GM23338 (cell line): ENCODE results near the gene MATN1. TPM values are rescaled to one million over a fixed set of nuclear protein-coding genes. Genes with fewer than 3 reads are reported as not detected.

ENCODE experiments used
- ATAC-seq: fragments of 200-7000 bp; cut with Tn5 transposase; 3 replicates; pipeline ENCODE4 v1.9.1; 2020
- DNase-seq: peaks from one replicate; pipeline ENCODE4 v3.0.0-alpha.2; 2015; ENCODE audit warnings: low spot score
- H2AFZ ChIP-seq: fragments of 200-600 bp; sonication (generic); 2 replicates; pipeline ENCODE4 v1.8.0; 2016; ENCODE audit warnings: antibody characterized with exemption, mild to moderate bottlenecking, moderate library complexity
- H3F3A ChIP-seq: fragments of 200-600 bp; sonication (generic); replicated peaks from 2 replicates; pipeline ENCODE4 v1.8.0; 2017; ENCODE audit warnings: antibody characterized with exemption, mixed run types, low read depth
- H3K27ac ChIP-seq: fragments of 200-600 bp; sonication (generic); 2 replicates; pipeline ENCODE4 v1.6.1; 2016; ENCODE audit warnings: low read depth
- H3K27me3 ChIP-seq: fragments of 200-600 bp; sonication (generic); 2 replicates; pipeline ENCODE4 v1.8.0; 2016; ENCODE audit warnings: mild to moderate bottlenecking, mixed run types, moderate library complexity; ENCODE audit not compliant: insufficient read depth
- H3K36me3 ChIP-seq: fragments of 200-600 bp; sonication (generic); 2 replicates; pipeline ENCODE4 v1.8.0; 2016; ENCODE audit warnings: mild to moderate bottlenecking; ENCODE audit not compliant: insufficient read depth
- H3K4me1 ChIP-seq: fragments of 200-600 bp; sonication (generic); 2 replicates; pipeline ENCODE4 v1.8.0; 2016; ENCODE audit warnings: mild to moderate bottlenecking, moderate library complexity; ENCODE audit not compliant: insufficient read depth
- H3K4me2 ChIP-seq: fragments of 200-600 bp; sonication (generic); 2 replicates; pipeline ENCODE4 v1.7.1; 2017; ENCODE audit warnings: mixed run types
- H3K4me3 ChIP-seq: fragments of 200-600 bp; sonication (generic); 2 replicates; pipeline ENCODE4 v1.6.1; 2016; ENCODE audit warnings: mixed run types
- H3K79me2 ChIP-seq: fragments of 200-600 bp; sonication (generic); replicated peaks from 2 replicates; pipeline ENCODE4 v1.8.0; 2017; ENCODE audit warnings: mild to moderate bottlenecking; ENCODE audit not compliant: insufficient read depth
- H3K9me2 ChIP-seq: fragments of 200-600 bp; sonication (generic); 2 replicates; pipeline ENCODE4 v1.8.0; 2017; ENCODE audit not compliant: insufficient read depth
- H4K20me1 ChIP-seq: fragments of 200-600 bp; sonication (generic); replicated peaks from 2 replicates; pipeline ENCODE4 v1.8.0; 2017; ENCODE audit warnings: mild to moderate bottlenecking; ENCODE audit not compliant: insufficient read depth
- H3K27ac Mint-ChIP-seq: 2 replicates; pipeline ENCODE4 v1.8.0; 2020; ENCODE audit warnings: inconsistent platforms, mild to moderate bottlenecking, moderate library complexity, mixed read lengths
- H3K27me3 Mint-ChIP-seq: 3 replicates; pipeline ENCODE4 v1.8.0; 2022; ENCODE audit warnings: low read depth, mild to moderate bottlenecking, moderate library complexity, mixed read lengths, inconsistent platforms; ENCODE audit not compliant: insufficient read depth, poor library complexity
- H3K36me3 Mint-ChIP-seq: 3 replicates; pipeline ENCODE4 v1.8.0; 2021; ENCODE audit warnings: low read depth, mild to moderate bottlenecking, inconsistent platforms, moderate library complexity, mixed read lengths
- H3K4me1 Mint-ChIP-seq: 3 replicates; pipeline ENCODE4 v1.8.0; 2020; ENCODE audit warnings: mild to moderate bottlenecking, inconsistent platforms, mixed read lengths
- H3K4me3 Mint-ChIP-seq: 3 replicates; pipeline ENCODE4 v1.8.0; 2021; ENCODE audit warnings: moderate library complexity, mild to moderate bottlenecking, inconsistent platforms, mixed read lengths
- H3K9me3 Mint-ChIP-seq: 3 replicates; pipeline ENCODE4 v1.8.0; 2020; ENCODE audit warnings: moderate library complexity, mild to moderate bottlenecking, inconsistent platforms, mixed read lengths
- CREB1 ChIP-seq: fragments of 250-450 bp; sonication (Bioruptor Pico); IDR thresholded peaks from 2 replicates; pipeline ENCODE4 v1.5.0; 2020; ENCODE audit warnings: low read depth, mild to moderate bottlenecking, moderate library complexity
- EZH2 ChIP-seq: fragments of 200-600 bp; sonication (generic); IDR thresholded peaks from one replicate; pipeline ENCODE4 v1.8.0; 2017; ENCODE audit warnings: antibody characterized with exemption, mild to moderate bottlenecking, low read depth; ENCODE audit not compliant: unreplicated experiment
- EZH2phosphoT487 ChIP-seq: fragments of 200-600 bp; sonication (generic); IDR thresholded peaks from one replicate; pipeline ENCODE4 v1.8.1; 2018; ENCODE audit warnings: antibody characterized with exemption; ENCODE audit not compliant: unreplicated experiment
- JUNB ChIP-seq: IDR thresholded peaks from one replicate; pipeline ENCODE4 v1.6.1; 2016; ENCODE audit warnings: antibody characterized with exemption; ENCODE audit not compliant: unreplicated experiment
- NANOG ChIP-seq: IDR thresholded peaks from 2 replicates; pipeline ENCODE4 v1.6.1; 2016; ENCODE audit warnings: antibody characterized with exemption, borderline replicate concordance
- POLR2AphosphoS5 ChIP-seq: IDR thresholded peaks from 2 replicates; pipeline ENCODE4 v1.6.1; 2016; ENCODE audit warnings: antibody characterized with exemption, low read depth
- STAT1 ChIP-seq: IDR thresholded peaks from one replicate; pipeline ENCODE4 v1.6.1; 2016; ENCODE audit warnings: antibody characterized with exemption; ENCODE audit not compliant: unreplicated experiment
- ZNF114 ChIP-seq: fragments of 250-450 bp; sonication (Bioruptor Pico); IDR thresholded peaks from 2 replicates; pipeline ENCODE4 v1.5.0; 2020; ENCODE audit warnings: mild to moderate bottlenecking, moderate library complexity
- ZNF331 ChIP-seq: fragments of 250-450 bp; sonication (Bioruptor Pico); IDR thresholded peaks from 2 replicates; pipeline ENCODE4 v1.5.0; 2020; ENCODE audit warnings: low read depth, mild to moderate bottlenecking, moderate library complexity
- polyA plus RNA-seq: library from polyadenylated mRNA; unstranded; fragments of >200 nt; fragmentation: Nextera tagmentation; extraction: Ambion mirVana; gene quantifications from 2 replicates; pipeline ENCODE4 v1.2.1, GENCODE V29; 2016
- total RNA-seq: library from RNA; depleted of rRNA; stranded (reverse); fragments of >200 nt; shearing (Covaris generic); gene quantifications from 2 replicates; pipeline ENCODE4 v1.2.3, GENCODE V29; 2014
- TF ChIP-seq, protein P1 (sequence below): IDR thresholded peaks from 2 replicates; pipeline ENCODE4 v1.6.1; 2016; ENCODE audit warnings: antibody characterized with exemption
- TF ChIP-seq, protein P2 (sequence below), 2 experiments: fragments of 200-600 bp in 1 of 2; sonication (generic) in 1 of 2; conservative IDR thresholded peaks; 2 replicates each; pipeline versions ENCODE4 v1.5.1 to v1.6.1; 2016 to 2017; ENCODE audit warnings: antibody characterized with exemption in 2 of 2, low read depth in 2 of 2, mild to moderate bottlenecking in 2 of 2, moderate library complexity in 1 of 2
- TF ChIP-seq, protein P3 (sequence below): fragments of 250-450 bp; sonication (Bioruptor Pico); IDR thresholded peaks from 2 replicates; pipeline ENCODE4 v1.5.0; 2020; ENCODE audit warnings: mild to moderate bottlenecking, moderate library complexity
- TF ChIP-seq, protein P4 (sequence below): IDR thresholded peaks from one replicate; pipeline ENCODE4 v1.6.1; 2018; ENCODE audit warnings: antibody characterized with exemption; ENCODE audit not compliant: unreplicated experiment

MATN1 gene
- total and polyA plus RNA-seq, 2 experiments from 2014 or later = 0.08 to 0.31 TPM

DNA sequence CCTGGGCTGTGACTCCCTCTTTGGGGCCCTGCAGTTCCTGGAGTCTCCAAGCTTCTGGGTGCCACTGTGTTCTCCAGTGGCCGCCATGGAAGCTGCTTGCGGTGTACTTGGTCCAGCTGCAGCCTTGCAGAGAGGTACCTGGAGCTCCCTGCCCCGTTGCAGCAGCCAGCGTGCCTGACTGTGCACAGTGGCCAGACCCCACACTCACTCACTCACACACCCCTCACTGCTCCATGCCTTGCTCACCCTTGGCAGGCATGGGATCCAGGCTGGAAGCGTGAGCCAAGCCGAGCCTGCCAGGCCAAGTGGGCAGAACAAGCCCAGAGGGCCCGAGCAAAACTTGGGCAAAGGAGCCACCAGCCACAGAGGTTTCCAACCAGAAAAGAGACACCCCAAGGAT is 43.0 kb downstream of the MATN1 start:
- Histone ChIP-seq H3F3A (no peaks in the 10 kb centered on the region; the same call in 1 of the 2 replicates), H3K79me2 (no peaks in the 10 kb centered on the region), H3K36me3 (no peaks in the 10 kb centered on the region), H2AFZ (no peak overlapping the region), H3K27me3 (peaks cover 5% of the 10 kb centered on the region; the same call in 1 of the 2 replicates), H4K20me1 (no peaks in the 10 kb centered on the region), H3K27ac (no peak overlapping the region), H3K4me3 (no peak overlapping the region), H3K4me2 (no peak overlapping the region), H3K4me1 (peaks cover 7% of the 10 kb centered on the region; the same call in 1 of the 2 replicates), H3K9me2 (no peaks in the 10 kb centered on the region)
- H3K4me1 Mint-ChIP-seq = 0 out of 3 replicates have a peak, but pooled peaks cover 2% of the 10 kb centered on the region
- peaks cover 15% of the 10 kb centered on the region for H3K27me3 Mint-ChIP-seq
- H3K9me3 Mint-ChIP-seq = peaks cover 33% of the 10 kb centered on the region
- peaks cover 9% of the 10 kb centered on the region; the same call in 1 of the 3 replicates for H3K36me3 Mint-ChIP-seq
- H3K27ac Mint-ChIP-seq = no peak overlapping the region
- ATAC-seq (no peak), DNase-seq (no peak)
- H3K4me3 Mint-ChIP-seq = no peak overlapping the region
- TF ChIP-seq STAT1 (no peak), JUNB (no peak), EZH2phosphoT487 (no peak), CREB1 (CRISPR knock-in tag) (no peak), ZNF114 (CRISPR knock-in tag) (no peak), EZH2 (no peak), NANOG (no peak), ZNF331 (CRISPR knock-in tag) (no peak), POLR2AphosphoS5 (no peak)
- TF ChIP-seq, protein P1, sequence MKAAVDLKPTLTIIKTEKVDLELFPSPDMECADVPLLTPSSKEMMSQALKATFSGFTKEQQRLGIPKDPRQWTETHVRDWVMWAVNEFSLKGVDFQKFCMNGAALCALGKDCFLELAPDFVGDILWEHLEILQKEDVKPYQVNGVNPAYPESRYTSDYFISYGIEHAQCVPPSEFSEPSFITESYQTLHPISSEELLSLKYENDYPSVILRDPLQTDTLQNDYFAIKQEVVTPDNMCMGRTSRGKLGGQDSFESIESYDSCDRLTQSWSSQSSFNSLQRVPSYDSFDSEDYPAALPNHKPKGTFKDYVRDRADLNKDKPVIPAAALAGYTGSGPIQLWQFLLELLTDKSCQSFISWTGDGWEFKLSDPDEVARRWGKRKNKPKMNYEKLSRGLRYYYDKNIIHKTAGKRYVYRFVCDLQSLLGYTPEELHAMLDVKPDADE = no peak
- TF ChIP-seq, protein P2, sequence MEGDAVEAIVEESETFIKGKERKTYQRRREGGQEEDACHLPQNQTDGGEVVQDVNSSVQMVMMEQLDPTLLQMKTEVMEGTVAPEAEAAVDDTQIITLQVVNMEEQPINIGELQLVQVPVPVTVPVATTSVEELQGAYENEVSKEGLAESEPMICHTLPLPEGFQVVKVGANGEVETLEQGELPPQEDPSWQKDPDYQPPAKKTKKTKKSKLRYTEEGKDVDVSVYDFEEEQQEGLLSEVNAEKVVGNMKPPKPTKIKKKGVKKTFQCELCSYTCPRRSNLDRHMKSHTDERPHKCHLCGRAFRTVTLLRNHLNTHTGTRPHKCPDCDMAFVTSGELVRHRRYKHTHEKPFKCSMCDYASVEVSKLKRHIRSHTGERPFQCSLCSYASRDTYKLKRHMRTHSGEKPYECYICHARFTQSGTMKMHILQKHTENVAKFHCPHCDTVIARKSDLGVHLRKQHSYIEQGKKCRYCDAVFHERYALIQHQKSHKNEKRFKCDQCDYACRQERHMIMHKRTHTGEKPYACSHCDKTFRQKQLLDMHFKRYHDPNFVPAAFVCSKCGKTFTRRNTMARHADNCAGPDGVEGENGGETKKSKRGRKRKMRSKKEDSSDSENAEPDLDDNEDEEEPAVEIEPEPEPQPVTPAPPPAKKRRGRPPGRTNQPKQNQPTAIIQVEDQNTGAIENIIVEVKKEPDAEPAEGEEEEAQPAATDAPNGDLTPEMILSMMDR (conservative IDR thresholded peaks at IDR 0.05; ENCODE audit: low read depth in 2 of 2) = no peak
- TF ChIP-seq, protein P3, sequence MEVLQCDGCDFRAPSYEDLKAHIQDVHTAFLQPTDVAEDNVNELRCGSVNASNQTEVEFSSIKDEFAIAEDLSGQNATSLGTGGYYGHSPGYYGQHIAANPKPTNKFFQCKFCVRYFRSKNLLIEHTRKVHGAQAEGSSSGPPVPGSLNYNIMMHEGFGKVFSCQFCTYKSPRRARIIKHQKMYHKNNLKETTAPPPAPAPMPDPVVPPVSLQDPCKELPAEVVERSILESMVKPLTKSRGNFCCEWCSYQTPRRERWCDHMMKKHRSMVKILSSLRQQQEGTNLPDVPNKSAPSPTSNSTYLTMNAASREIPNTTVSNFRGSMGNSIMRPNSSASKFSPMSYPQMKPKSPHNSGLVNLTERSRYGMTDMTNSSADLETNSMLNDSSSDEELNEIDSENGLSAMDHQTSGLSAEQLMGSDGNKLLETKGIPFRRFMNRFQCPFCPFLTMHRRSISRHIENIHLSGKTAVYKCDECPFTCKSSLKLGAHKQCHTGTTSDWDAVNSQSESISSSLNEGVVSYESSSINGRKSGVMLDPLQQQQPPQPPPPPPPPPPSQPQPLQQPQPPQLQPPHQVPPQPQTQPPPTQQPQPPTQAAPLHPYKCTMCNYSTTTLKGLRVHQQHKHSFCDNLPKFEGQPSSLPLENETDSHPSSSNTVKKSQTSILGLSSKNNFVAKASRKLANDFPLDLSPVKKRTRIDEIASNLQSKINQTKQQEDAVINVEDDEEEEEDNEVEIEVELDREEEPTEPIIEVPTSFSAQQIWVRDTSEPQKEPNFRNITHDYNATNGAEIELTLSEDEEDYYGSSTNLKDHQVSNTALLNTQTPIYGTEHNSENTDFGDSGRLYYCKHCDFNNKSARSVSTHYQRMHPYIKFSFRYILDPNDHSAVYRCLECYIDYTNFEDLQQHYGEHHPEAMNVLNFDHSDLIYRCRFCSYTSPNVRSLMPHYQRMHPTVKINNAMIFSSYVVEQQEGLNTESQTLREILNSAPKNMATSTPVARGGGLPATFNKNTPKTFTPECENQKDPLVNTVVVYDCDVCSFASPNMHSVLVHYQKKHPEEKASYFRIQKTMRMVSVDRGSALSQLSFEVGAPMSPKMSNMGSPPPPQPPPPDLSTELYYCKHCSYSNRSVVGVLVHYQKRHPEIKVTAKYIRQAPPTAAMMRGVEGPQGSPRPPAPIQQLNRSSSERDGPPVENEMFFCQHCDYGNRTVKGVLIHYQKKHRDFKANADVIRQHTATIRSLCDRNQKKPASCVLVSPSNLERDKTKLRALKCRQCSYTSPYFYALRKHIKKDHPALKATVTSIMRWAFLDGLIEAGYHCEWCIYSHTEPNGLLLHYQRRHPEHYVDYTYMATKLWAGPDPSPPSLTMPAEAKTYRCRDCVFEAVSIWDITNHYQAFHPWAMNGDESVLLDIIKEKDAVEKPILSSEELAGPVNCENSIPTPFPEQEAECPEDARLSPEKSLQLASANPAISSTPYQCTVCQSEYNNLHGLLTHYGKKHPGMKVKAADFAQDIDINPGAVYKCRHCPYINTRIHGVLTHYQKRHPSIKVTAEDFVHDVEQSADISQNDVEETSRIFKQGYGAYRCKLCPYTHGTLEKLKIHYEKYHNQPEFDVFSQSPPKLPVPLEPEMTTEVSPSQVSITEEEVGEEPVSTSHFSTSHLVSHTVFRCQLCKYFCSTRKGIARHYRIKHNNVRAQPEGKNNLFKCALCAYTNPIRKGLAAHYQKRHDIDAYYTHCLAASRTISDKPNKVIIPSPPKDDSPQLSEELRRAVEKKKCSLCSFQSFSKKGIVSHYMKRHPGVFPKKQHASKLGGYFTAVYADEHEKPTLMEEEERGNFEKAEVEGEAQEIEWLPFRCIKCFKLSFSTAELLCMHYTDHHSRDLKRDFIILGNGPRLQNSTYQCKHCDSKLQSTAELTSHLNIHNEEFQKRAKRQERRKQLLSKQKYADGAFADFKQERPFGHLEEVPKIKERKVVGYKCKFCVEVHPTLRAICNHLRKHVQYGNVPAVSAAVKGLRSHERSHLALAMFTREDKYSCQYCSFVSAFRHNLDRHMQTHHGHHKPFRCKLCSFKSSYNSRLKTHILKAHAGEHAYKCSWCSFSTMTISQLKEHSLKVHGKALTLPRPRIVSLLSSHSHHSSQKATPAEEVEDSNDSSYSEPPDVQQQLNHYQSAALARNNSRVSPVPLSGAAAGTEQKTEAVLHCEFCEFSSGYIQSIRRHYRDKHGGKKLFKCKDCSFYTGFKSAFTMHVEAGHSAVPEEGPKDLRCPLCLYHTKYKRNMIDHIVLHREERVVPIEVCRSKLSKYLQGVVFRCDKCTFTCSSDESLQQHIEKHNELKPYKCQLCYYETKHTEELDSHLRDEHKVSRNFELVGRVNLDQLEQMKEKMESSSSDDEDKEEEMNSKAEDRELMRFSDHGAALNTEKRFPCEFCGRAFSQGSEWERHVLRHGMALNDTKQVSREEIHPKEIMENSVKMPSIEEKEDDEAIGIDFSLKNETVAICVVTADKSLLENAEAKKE = no peak
- TF ChIP-seq, protein P4, sequence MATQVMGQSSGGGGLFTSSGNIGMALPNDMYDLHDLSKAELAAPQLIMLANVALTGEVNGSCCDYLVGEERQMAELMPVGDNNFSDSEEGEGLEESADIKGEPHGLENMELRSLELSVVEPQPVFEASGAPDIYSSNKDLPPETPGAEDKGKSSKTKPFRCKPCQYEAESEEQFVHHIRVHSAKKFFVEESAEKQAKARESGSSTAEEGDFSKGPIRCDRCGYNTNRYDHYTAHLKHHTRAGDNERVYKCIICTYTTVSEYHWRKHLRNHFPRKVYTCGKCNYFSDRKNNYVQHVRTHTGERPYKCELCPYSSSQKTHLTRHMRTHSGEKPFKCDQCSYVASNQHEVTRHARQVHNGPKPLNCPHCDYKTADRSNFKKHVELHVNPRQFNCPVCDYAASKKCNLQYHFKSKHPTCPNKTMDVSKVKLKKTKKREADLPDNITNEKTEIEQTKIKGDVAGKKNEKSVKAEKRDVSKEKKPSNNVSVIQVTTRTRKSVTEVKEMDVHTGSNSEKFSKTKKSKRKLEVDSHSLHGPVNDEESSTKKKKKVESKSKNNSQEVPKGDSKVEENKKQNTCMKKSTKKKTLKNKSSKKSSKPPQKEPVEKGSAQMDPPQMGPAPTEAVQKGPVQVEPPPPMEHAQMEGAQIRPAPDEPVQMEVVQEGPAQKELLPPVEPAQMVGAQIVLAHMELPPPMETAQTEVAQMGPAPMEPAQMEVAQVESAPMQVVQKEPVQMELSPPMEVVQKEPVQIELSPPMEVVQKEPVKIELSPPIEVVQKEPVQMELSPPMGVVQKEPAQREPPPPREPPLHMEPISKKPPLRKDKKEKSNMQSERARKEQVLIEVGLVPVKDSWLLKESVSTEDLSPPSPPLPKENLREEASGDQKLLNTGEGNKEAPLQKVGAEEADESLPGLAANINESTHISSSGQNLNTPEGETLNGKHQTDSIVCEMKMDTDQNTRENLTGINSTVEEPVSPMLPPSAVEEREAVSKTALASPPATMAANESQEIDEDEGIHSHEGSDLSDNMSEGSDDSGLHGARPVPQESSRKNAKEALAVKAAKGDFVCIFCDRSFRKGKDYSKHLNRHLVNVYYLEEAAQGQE = no peak
